Measurements from ENCODE around the gene SUSD3. TPM values are rescaled to one million over a fixed set of nuclear protein-coding genes. Genes with fewer than 3 reads are reported as not detected.

Gene SUSD3
- total and polyA plus RNA-seq, 3 experiments from 2014 or later: 11.3 to 103 (median 12.3) TPM

- Histone ChIP-seq H3K27me3 (ENCODE audit: insufficient read depth, low read length, poor library complexity, severe bottlenecking) (no peaks in the 10 kb centered on the region), H3K27ac (ENCODE audit: low read depth, low read length) (no peak overlapping the region), H3K4me3 (ENCODE audit: low read length) (no peak overlapping the region), H3K9me3 (ENCODE audit: low read length) (no peaks in the 10 kb centered on the region), H3K4me1 (ENCODE audit: insufficient read depth, low read length) (peaks cover 60% of the 10 kb centered on the region), H3K36me3 (ENCODE audit: insufficient read depth, low read length) (no peaks in the 10 kb centered on the region)
- ChIA-PET POLR2A (interaction anchor here (0.6 to 1.3 kb wide), 4 partner anchors 8 to 62 kb away, joined by 3 to 7 read pairs (median 3); no protein-coding TSS in a partner anchor), CTCF (interaction anchor here (1.3 to 4.7 kb wide), 4 partner anchors 11 to 62 kb away, joined by 4 to 24 read pairs (median 6); no protein-coding TSS in a partner anchor)
- Mint-ChIP-seq H3K27me3 (no peaks in the 10 kb centered on the region), H3K27ac (peak overlapping the region; percentile 87 to 99 (median 94)), H3K4me3 (peak overlapping the region in 5 of 7 donors; percentile 26 to 76 (median 61)), H3K9me3 (no peaks in the 10 kb centered on the region), H3K4me1 (peaks cover 46 to 80% (median 55%) of the 10 kb centered on the region in 3 donors), H3K36me3 (peaks cover 0 to 34% (median 0%) of the 10 kb centered on the region in 3 donors)
- peak in 1 of 5 donors; percentile 41 for DNase-seq
These were observed 68.4 kb downstream of the SUSD3 start for GRCh38 chr9:93126825-93127368.

- no peak overlapping the region for H3K27ac ChIP-seq (ENCODE audit: low read depth, low read length)
These were observed 69.0 kb downstream of the SUSD3 start for GRCh38 chr9:93127395-93127911.

GRCh38 chr9:93128011-93128714 is 69.7 kb downstream of the SUSD3 start:
- DNase-seq: peak in 1 of 5 donors; percentile 40
- H3K9me3 Mint-ChIP-seq: no peaks in the 10 kb centered on the region
- Histone ChIP-seq H3K9me3 (ENCODE audit: low read length) (no peaks in the 10 kb centered on the region), H3K27ac (ENCODE audit: low read depth, low read length) (no peak overlapping the region), H3K4me1 (ENCODE audit: insufficient read depth, low read length) (peaks cover 73% of the 10 kb centered on the region), H3K4me3 (ENCODE audit: low read length) (no peak overlapping the region), H3K27me3 (ENCODE audit: insufficient read depth, low read length, poor library complexity, severe bottlenecking) (no peaks in the 10 kb centered on the region), H3K36me3 (ENCODE audit: insufficient read depth, low read length) (no peaks in the 10 kb centered on the region)
- H3K27ac Mint-ChIP-seq: peak overlapping the region; percentile 66 to 99 (median 88)
- CTCF ChIA-PET: interaction anchor here (1.1 to 1.9 kb wide), 3 partner anchors 8 to 16 kb away, joined by 3 to 5 read pairs (median 5); no protein-coding TSS in a partner anchor
- H3K36me3 Mint-ChIP-seq: peaks cover 0 to 25% (median 0%) of the 10 kb centered on the region in 3 donors
- H3K4me3 Mint-ChIP-seq: peak overlapping the region in 3 of 7 donors; percentile 19 to 61 (median 59)
- peaks cover 0 to 1% of the 10 kb centered on the region in 2 donors for H3K27me3 Mint-ChIP-seq
- H3K4me1 Mint-ChIP-seq: peaks cover 58 to 89% (median 67%) of the 10 kb centered on the region in 3 donors
- POLR2A ChIA-PET: no interaction called here

More at GRCh38 chr9:93127395-93127911, 69.0 kb downstream of the SUSD3 start:
- CTCF ChIA-PET: interaction anchor here (1.3 to 4.7 kb wide), 3 partner anchors 8 to 18 kb away, joined by 3 to 24 read pairs (median 5); no protein-coding TSS in a partner anchor
- H3K4me3 Mint-ChIP-seq: peak overlapping the region in 4 of 7 donors; percentile 26 to 76 (median 58)
- POLR2A ChIA-PET: interaction anchor here (0.8 to 1.3 kb wide), 3 partner anchors 8 to 63 kb away, joined by 3 to 7 read pairs (median 3); no protein-coding TSS in a partner anchor
- peaks cover 0 to 32% (median 0%) of the 10 kb centered on the region in 3 donors for H3K36me3 Mint-ChIP-seq
- no peaks in the 10 kb centered on the region for H3K9me3 Mint-ChIP-seq
- Histone ChIP-seq H3K4me1 (ENCODE audit: insufficient read depth, low read length) (peaks cover 66% of the 10 kb centered on the region), H3K9me3 (ENCODE audit: low read length) (no peaks in the 10 kb centered on the region), H3K4me3 (ENCODE audit: low read length) (no peak overlapping the region), H3K36me3 (ENCODE audit: insufficient read depth, low read length) (no peaks in the 10 kb centered on the region), H3K27me3 (ENCODE audit: insufficient read depth, low read length, poor library complexity, severe bottlenecking) (no peaks in the 10 kb centered on the region)
- H3K27me3 Mint-ChIP-seq: peaks cover 0 to under 1% of the 10 kb centered on the region in 2 donors
- peak overlapping the region; percentile 87 to 99 (median 94) for H3K27ac Mint-ChIP-seq
- peaks cover 51 to 86% (median 60%) of the 10 kb centered on the region in 3 donors for H3K4me1 Mint-ChIP-seq
- DNase-seq: peak in 1 of 5 donors; percentile 33

GRCh38 chr9:93128715-93129224 is 70.3 kb downstream of the SUSD3 start:
- H3K27ac Mint-ChIP-seq: peak overlapping the region; percentile 57 to 99 (median 74)
- no peaks in the 10 kb centered on the region for H3K36me3 ChIP-seq (ENCODE audit: insufficient read depth, low read length)
- H3K27me3 ChIP-seq (ENCODE audit: insufficient read depth, low read length, poor library complexity, severe bottlenecking): no peaks in the 10 kb centered on the region
- peaks cover 0 to 26% (median 0%) of the 10 kb centered on the region in 3 donors for H3K36me3 Mint-ChIP-seq
- POLR2A ChIA-PET: interaction anchor here (1.0 kb wide), 1 partner anchor 64 kb away, joined by 3 read pairs; no protein-coding TSS in a partner anchor
- no peaks in the 10 kb centered on the region for H3K9me3 Mint-ChIP-seq
- CTCF ChIA-PET: interaction anchor here (1.1 to 1.9 kb wide), 5 partner anchors 9 to 20 kb away, joined by 3 to 7 read pairs (median 5); no protein-coding TSS in a partner anchor
- peak in 1 of 5 donors; percentile 26 for DNase-seq
- peaks cover 76% of the 10 kb centered on the region for H3K4me1 ChIP-seq (ENCODE audit: insufficient read depth, low read length)
- H3K27ac ChIP-seq (ENCODE audit: low read depth, low read length): no peak overlapping the region
- H3K4me1 Mint-ChIP-seq: peaks cover 62 to 92% (median 67%) of the 10 kb centered on the region in 3 donors
- no peaks in the 10 kb centered on the region for H3K9me3 ChIP-seq (ENCODE audit: low read length)
- H3K4me3 Mint-ChIP-seq: peak overlapping the region in 2 of 7 donors; percentile 59 to 61
- peaks cover 0 to 1% of the 10 kb centered on the region in 2 donors for H3K27me3 Mint-ChIP-seq
- no peak overlapping the region for H3K4me3 ChIP-seq (ENCODE audit: low read length)

- H3K36me3 Mint-ChIP-seq: peaks cover 0 to 21% (median 0%) of the 10 kb centered on the region in 3 donors
- H3K4me1 Mint-ChIP-seq: peaks cover 62 to 87% (median 62%) of the 10 kb centered on the region in 3 donors
- H3K4me3 ChIP-seq (ENCODE audit: low read length): no peak overlapping the region
- H3K27ac ChIP-seq (ENCODE audit: low read depth, low read length): no peak overlapping the region
- H3K4me1 ChIP-seq (ENCODE audit: insufficient read depth, low read length): peaks cover 76% of the 10 kb centered on the region
- ChIA-PET CTCF (interaction anchor here (1.1 to 1.8 kb wide), 3 partner anchors 9 to 21 kb away, joined by 5 to 7 read pairs (median 5); no protein-coding TSS in a partner anchor), POLR2A (interaction anchor here (1.0 kb wide), 1 partner anchor 65 kb away, joined by 3 read pairs; no protein-coding TSS in a partner anchor)
- no peaks in the 10 kb centered on the region for H3K9me3 ChIP-seq (ENCODE audit: low read length)
- peak in 1 of 5 donors; percentile 37 for DNase-seq
- no peaks in the 10 kb centered on the region for H3K36me3 ChIP-seq (ENCODE audit: insufficient read depth, low read length)
- H3K27me3 ChIP-seq (ENCODE audit: insufficient read depth, low read length, poor library complexity, severe bottlenecking): no peaks in the 10 kb centered on the region
- H3K9me3 Mint-ChIP-seq: no peaks in the 10 kb centered on the region
- H3K4me3 Mint-ChIP-seq: peak overlapping the region in 2 of 7 donors; percentile 5 to 61
- peak overlapping the region in 5 of 8 donors; percentile 17 to 99 (median 58) for H3K27ac Mint-ChIP-seq
- H3K27me3 Mint-ChIP-seq: peaks cover 0 to 1% of the 10 kb centered on the region in 2 donors
These were observed 70.8 kb downstream of the SUSD3 start for GRCh38 chr9:93129286-93129685.

GRCh38 chr9:93129691-93130500 is 71.4 kb downstream of the SUSD3 start:
- no peaks in the 10 kb centered on the region for H3K36me3 ChIP-seq (ENCODE audit: insufficient read depth, low read length)
- H3K4me1 Mint-ChIP-seq: peaks cover 64 to 88% (median 64%) of the 10 kb centered on the region in 3 donors
- H3K9me3 Mint-ChIP-seq: no peaks in the 10 kb centered on the region
- H3K27ac ChIP-seq (ENCODE audit: low read depth, low read length): no peak overlapping the region
- no peak overlapping the region for H3K4me3 ChIP-seq (ENCODE audit: low read length)
- H3K36me3 Mint-ChIP-seq: peaks cover 0 to 17% (median 0%) of the 10 kb centered on the region in 3 donors
- H3K9me3 ChIP-seq (ENCODE audit: low read length): no peaks in the 10 kb centered on the region
- POLR2A ChIA-PET: interaction anchor here (1.0 kb wide), 1 partner anchor 65 kb away, joined by 3 read pairs; no protein-coding TSS in a partner anchor
- no peak for DNase-seq
- H3K27me3 Mint-ChIP-seq: peaks cover 0 to 3% of the 10 kb centered on the region in 2 donors
- H3K4me1 ChIP-seq (ENCODE audit: insufficient read depth, low read length): peaks cover 78% of the 10 kb centered on the region
- CTCF ChIA-PET: interaction anchor here (1.6 to 1.8 kb wide), 2 partner anchors 10 to 21 kb away, joined by 5 to 7 read pairs; no protein-coding TSS in a partner anchor
- H3K27ac Mint-ChIP-seq: peak overlapping the region; percentile 49 to 97 (median 66)
- no peaks in the 10 kb centered on the region for H3K27me3 ChIP-seq (ENCODE audit: insufficient read depth, low read length, poor library complexity, severe bottlenecking)
- peak overlapping the region in 2 of 7 donors; percentile 12 to 61 for H3K4me3 Mint-ChIP-seq

Data from CD8-positive, alpha-beta memory T cell (primary cell).